ENCODE results near the gene METTL21C.

METTL21C gene

DNA sequence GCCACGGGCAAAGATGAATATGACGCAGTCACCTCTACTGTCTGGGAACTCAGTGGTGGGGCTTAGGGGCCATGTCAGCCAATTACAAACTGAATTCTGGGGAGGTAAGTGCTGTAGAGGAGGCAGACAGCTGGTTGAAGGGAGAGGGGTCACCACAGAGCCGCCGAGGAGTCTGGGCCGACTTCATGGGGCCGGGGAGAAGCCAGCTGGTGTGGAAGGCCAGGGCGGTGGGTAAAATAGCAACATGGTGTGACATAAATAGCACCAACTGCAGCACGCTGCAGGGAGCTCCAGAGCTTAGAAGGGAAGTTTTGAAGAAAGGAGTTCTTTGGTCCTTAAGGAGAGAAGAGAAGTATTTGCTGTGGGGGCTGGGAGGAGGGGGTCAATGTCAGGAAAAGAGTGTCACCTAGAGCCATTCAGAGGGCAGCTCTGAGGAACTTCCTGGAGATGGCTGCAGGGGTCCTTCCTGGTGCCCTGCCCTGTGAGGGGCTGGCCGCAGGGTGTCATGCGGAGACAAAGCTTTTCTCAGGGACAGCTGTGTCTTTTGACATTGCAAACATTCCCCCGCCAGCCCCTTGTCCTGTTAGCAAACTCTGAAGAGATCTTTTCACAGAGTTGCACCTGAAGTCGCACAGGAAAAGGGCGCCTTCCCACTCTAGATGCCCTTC is 6.4 kb downstream of the METTL21C start:
- in situ Hi-C loops (cut with HindIII; ENCODE audit: low pct_ligation_motif_present, low sequenced_read_pairs), result no loop called here
- TF ChIP-seq, protein P1, sequence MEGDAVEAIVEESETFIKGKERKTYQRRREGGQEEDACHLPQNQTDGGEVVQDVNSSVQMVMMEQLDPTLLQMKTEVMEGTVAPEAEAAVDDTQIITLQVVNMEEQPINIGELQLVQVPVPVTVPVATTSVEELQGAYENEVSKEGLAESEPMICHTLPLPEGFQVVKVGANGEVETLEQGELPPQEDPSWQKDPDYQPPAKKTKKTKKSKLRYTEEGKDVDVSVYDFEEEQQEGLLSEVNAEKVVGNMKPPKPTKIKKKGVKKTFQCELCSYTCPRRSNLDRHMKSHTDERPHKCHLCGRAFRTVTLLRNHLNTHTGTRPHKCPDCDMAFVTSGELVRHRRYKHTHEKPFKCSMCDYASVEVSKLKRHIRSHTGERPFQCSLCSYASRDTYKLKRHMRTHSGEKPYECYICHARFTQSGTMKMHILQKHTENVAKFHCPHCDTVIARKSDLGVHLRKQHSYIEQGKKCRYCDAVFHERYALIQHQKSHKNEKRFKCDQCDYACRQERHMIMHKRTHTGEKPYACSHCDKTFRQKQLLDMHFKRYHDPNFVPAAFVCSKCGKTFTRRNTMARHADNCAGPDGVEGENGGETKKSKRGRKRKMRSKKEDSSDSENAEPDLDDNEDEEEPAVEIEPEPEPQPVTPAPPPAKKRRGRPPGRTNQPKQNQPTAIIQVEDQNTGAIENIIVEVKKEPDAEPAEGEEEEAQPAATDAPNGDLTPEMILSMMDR (IDR thresholded peaks at IDR 0.05; ENCODE audit: low read depth, low read length, missing control alignments), result no peak
- no peak for DNase-seq
- no peaks in the 10 kb centered on the region for H3K36me3 ChIP-seq (replicated peaks)
- H3K27me3 ChIP-seq (replicated peaks), result no peaks in the 10 kb centered on the region
- no peak overlapping the region for H3K27ac ChIP-seq
- H3K4me3 ChIP-seq (ENCODE audit: low read depth, low read length), result no peak overlapping the region

DNA sequence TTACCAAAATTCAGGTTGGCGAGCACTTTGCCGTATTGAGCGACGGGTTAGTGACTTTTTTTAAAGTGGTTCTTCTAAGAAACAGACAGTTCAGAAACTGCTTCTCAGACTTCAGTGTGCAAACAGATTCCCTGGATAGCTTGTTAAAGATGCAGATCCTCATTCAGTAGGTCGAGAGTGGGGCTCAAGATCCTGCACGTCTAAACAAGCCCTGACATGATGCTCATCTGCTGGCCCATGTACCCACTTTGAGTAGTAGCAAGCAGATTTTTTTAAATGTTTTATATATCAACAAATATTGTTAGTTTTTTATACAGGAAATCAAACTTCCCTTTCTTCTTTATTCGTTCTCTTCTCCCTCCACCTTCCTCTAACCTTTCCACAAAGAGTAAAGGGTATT is 7.3 kb downstream of the METTL21C start:
- TF ChIP-seq, protein P1 (IDR thresholded peaks at IDR 0.05; ENCODE audit: low read depth, low read length, missing control alignments), result no peak
- in situ Hi-C loops (cut with HindIII; ENCODE audit: low pct_ligation_motif_present, low sequenced_read_pairs), result no loop called here
- Histone ChIP-seq H3K27me3 (replicated peaks) (no peaks in the 10 kb centered on the region), H3K4me3 (ENCODE audit: low read depth, low read length) (no peak overlapping the region), H3K36me3 (replicated peaks) (no peaks in the 10 kb centered on the region), H3K27ac (no peak overlapping the region)
- no peak for DNase-seq

DNA sequence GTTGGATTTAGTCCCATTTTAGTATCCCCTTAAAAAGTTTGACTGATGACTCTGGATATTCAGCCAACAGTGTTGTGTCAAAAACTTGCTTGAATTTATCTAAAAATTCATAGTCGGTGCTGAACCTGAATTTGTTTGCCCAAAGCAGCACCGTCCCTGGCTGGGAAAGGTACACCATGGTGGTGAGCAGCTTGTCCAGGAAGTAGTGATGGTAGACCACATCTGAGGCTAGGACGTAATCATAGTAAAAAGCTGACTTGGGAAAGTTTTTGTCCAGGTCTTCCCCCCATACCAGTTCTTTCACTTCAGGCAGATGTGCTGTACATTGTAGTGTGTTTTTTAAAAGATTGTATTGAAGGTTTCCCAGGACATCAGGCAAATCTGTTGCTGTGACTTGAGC is 8.8 kb downstream of the METTL21C start:
- Histone ChIP-seq H3K27ac (no peak overlapping the region), H3K4me3 (ENCODE audit: low read depth, low read length) (no peak overlapping the region), H3K27me3 (replicated peaks) (no peaks in the 10 kb centered on the region), H3K36me3 (replicated peaks) (no peaks in the 10 kb centered on the region)
- in situ Hi-C loops (cut with HindIII; ENCODE audit: low pct_ligation_motif_present, low sequenced_read_pairs), result no loop called here
- no peak for DNase-seq
- TF ChIP-seq, protein P1 (IDR thresholded peaks at IDR 0.05; ENCODE audit: low read depth, low read length, missing control alignments), result no peak

DNA sequence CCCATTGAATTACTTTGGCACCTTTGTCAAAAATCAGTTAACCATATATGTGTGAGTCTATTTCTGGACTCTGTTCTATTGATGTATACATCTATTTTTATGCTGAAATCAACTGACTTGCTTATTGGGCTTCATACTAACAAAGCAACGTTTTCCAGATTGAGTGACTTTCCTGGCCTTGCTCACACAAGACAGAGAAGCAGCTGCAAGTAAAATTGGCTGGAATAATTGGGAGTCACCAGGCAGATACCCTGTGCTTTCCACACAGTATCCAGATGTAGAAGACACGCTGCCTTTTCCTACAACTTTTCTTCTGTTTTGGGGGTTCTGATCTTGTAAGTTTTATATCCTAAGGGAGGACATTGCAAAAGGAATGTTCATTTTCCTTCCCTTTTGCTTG is 11.2 kb downstream of the METTL21C start:
- in situ Hi-C loops (cut with HindIII; ENCODE audit: low pct_ligation_motif_present, low sequenced_read_pairs), result no loop called here
- peaks cover 3% of the 10 kb centered on the region for H3K36me3 ChIP-seq (replicated peaks)
- no peak overlapping the region for H3K27ac ChIP-seq
- DNase-seq, result no peak
- H3K27me3 ChIP-seq (replicated peaks), result no peaks in the 10 kb centered on the region
- H3K4me3 ChIP-seq (ENCODE audit: low read depth, low read length), result no peak overlapping the region
- TF ChIP-seq, protein P1 (IDR thresholded peaks at IDR 0.05; ENCODE audit: low read depth, low read length, missing control alignments), result no peak

DNA sequence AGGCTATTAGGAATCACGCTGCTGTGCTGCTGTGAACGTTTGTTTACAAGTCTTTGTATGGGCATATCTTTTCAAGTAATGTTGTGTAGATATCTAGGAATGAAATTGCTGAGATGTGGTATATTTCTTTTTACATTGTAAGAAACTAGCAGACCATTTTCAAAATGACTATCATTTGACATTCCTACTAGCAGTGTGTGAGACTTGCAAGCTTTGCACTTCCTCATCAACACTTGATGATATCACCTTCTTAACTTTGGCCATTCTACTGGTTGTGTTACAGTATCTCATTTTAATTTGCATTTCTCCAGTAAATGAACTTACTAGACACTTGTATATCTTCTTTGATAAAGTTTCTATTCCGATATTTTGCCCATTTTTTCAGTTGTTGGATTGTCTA is 12.1 kb downstream of the METTL21C start:
- in situ Hi-C loops (cut with HindIII; ENCODE audit: low pct_ligation_motif_present, low sequenced_read_pairs), result no loop called here
- Histone ChIP-seq H3K27ac (no peak overlapping the region), H3K36me3 (replicated peaks) (peaks cover 3% of the 10 kb centered on the region), H3K4me3 (ENCODE audit: low read depth, low read length) (no peak overlapping the region), H3K27me3 (replicated peaks) (no peaks in the 10 kb centered on the region)
- TF ChIP-seq, protein P1 (IDR thresholded peaks at IDR 0.05; ENCODE audit: low read depth, low read length, missing control alignments), result no peak
- no peak for DNase-seq

DNA sequence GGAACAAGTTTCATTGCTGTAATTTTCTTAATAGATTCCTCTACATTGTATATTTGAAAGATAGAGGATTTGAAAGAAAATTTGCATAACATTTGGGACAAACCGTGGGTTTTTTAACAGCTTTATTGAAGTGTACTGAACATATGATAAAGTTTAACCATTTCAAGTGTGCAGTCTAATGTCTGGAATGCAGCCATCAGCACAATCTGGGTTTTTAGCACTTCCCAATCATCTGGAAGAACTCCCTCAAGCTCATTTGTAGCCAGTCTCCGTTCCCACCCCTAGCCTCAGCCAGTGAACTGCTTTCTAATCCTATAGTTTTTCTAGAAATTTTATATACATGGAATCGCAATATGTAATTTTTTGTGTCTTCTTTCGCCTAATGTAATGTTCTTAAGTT is 12.6 kb downstream of the METTL21C start:
- no peak for DNase-seq
- H3K4me3 ChIP-seq (ENCODE audit: low read depth, low read length), result no peak overlapping the region
- in situ Hi-C loops (cut with HindIII; ENCODE audit: low pct_ligation_motif_present, low sequenced_read_pairs), result no loop called here
- TF ChIP-seq, protein P1 (IDR thresholded peaks at IDR 0.05; ENCODE audit: low read depth, low read length, missing control alignments), result no peak
- H3K27me3 ChIP-seq (replicated peaks), result no peaks in the 10 kb centered on the region
- H3K27ac ChIP-seq, result no peak overlapping the region
- peaks cover 5% of the 10 kb centered on the region for H3K36me3 ChIP-seq (replicated peaks)

Data from brain microvascular endothelial cell (primary cell).